Measurements from ENCODE around the gene ADAM10.

The ADAM10 gene

GRCh38 chr15:58749532-58750337 is at the start of gene ADAM10:
Gene ADAM10, minus strand, starts transcription at chr15:58749707. Its CDS starts 173 bp downstream, at chr15:58749534.
- peak; percentile 96 for DNase-seq

- no peak for DNase-seq
Measured at GRCh38 chr15:58797505-58797904, 48.0 kb upstream of the ADAM10 start.

GRCh38 chr15:58795825-58796224 is 46.3 kb upstream of the ADAM10 start:
- no peak for DNase-seq

- peak; percentile 40 for DNase-seq
Measured at GRCh38 chr15:58793862-58794261, 44.4 kb upstream of the ADAM10 start.

- no peak for DNase-seq
Measured at GRCh38 chr15:58788056-58788710, 38.7 kb upstream of the ADAM10 start.

- no peak for DNase-seq
Measured at GRCh38 chr15:58785355-58785754, 35.8 kb upstream of the ADAM10 start.

- DNase-seq: no peak
Measured at GRCh38 chr15:58779554-58779953, 30.0 kb upstream of the ADAM10 start.

GRCh38 chr15:58777107-58777506 is 27.6 kb upstream of the ADAM10 start:
- DNase-seq: no peak

GRCh38 chr15:58775402-58775801 is 25.9 kb upstream of the ADAM10 start:
- DNase-seq: no peak

- DNase-seq: no peak
Measured at GRCh38 chr15:58773024-58773423, 23.5 kb upstream of the ADAM10 start.

GRCh38 chr15:58771621-58772250 is 22.2 kb upstream of the ADAM10 start:
- no peak for DNase-seq

GRCh38 chr15:58770857-58771620 is 21.5 kb upstream of the ADAM10 start, which contains the start of gene MINDY2:
Gene MINDY2, plus strand, starts transcription at chr15:58771302. Its CDS starts 94 bp downstream, at chr15:58771396.
- DNase-seq: peak; percentile 96

GRCh38 chr15:58770519-58770856 is 21.0 kb upstream of the ADAM10 start:
- peak; percentile 77 for DNase-seq

GRCh38 chr15:58768601-58769004 is 19.1 kb upstream of the ADAM10 start:
- DNase-seq: peak; percentile 61

- DNase-seq: no peak
Measured at GRCh38 chr15:58766290-58766689, 16.8 kb upstream of the ADAM10 start.

GRCh38 chr15:58764468-58764867 is 15.0 kb upstream of the ADAM10 start:
- DNase-seq: no peak

GRCh38 chr15:58762731-58763130 is 13.2 kb upstream of the ADAM10 start:
- DNase-seq: no peak

- no peak for DNase-seq
Measured at GRCh38 chr15:58762285-58762684, 12.8 kb upstream of the ADAM10 start.

GRCh38 chr15:58761010-58761388 is 11.5 kb upstream of the ADAM10 start:
- DNase-seq: no peak

- DNase-seq: no peak
Measured at GRCh38 chr15:58760385-58761009, 11.0 kb upstream of the ADAM10 start.

GRCh38 chr15:58758141-58758540 is 8.6 kb upstream of the ADAM10 start:
- DNase-seq: peak; percentile 53

GRCh38 chr15:58755956-58756355 is 6.4 kb upstream of the ADAM10 start:
- DNase-seq: no peak

- DNase-seq: peak; percentile 24
Measured at GRCh38 chr15:58755350-58755749, 5.8 kb upstream of the ADAM10 start.
